GM12891 (cell line): ENCODE results near the gene POSTN.

Experiments
- DNase-seq: peaks from one replicate; pipeline ENCODE4 v3.0.0; 2011; ENCODE audit warnings: low spot score; ENCODE audit not compliant: insufficient read length
- FAIRE-seq: peaks from 2 replicates; lab custom pipeline; 2011; peaks lifted over from hg19 to GRCh38; lab: Jason Lieb, UNC
- PAX5 ChIP-seq: IDR thresholded peaks from 2 replicates; pipeline ENCODE4 v1.6.1; 2011; ENCODE audit warnings: low read length, moderate library complexity, mild to moderate bottlenecking; ENCODE audit not compliant: insufficient read depth, severe bottlenecking
- POLR2A ChIP-seq: IDR thresholded peaks from 2 replicates; pipeline ENCODE4 v1.6.1; 2011; ENCODE audit warnings: low read depth, low read length, control low read depth
- POLR2AphosphoS5 ChIP-seq: IDR thresholded peaks from 2 replicates; pipeline ENCODE4 v1.6.1; 2011; ENCODE audit warnings: low read depth, low read length, control low read depth
- POU2F2 ChIP-seq: IDR thresholded peaks from 2 replicates; pipeline ENCODE4 v1.6.1; 2011; ENCODE audit warnings: low read depth, mild to moderate bottlenecking, control low read depth, low read length, moderate library complexity
- SPI1 ChIP-seq: IDR thresholded peaks from 2 replicates; pipeline ENCODE4 v1.6.1; 2011; ENCODE audit warnings: low read depth, low read length, control low read depth
- TAF1 ChIP-seq: IDR thresholded peaks from 2 replicates; pipeline ENCODE4 v1.6.1; 2011; ENCODE audit warnings: low read depth, low read length, control low read depth

POSTN gene

DNA sequence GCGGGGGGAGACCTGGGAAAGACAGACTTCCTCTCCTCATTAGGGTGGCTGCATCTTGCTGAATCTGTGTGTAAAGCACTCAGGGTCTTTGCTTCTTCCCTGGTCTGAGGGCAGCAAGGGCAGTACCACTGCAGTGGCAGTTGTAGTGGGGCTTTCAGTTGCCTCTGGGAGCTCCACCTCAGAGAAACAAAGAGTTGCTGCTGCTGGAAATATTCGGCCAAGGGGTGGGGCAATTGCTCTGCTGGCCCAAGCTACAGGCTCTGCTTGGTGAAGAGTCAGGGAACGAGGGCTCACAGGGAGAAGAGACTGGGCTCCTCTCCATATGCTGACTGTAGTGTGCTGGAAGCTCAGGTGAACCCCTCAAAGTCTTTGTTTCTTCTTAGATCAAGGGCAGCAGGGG, 52.5 kb downstream of the POSTN start:
- DNase-seq (no peak), FAIRE-seq (no peak)
- TF ChIP-seq PAX5: no peak
- no peak for TF ChIP-seq TAF1
- no peak for TF ChIP-seq POU2F2
- TF ChIP-seq SPI1: no peak
- no peak for TF ChIP-seq POLR2A
- no peak for TF ChIP-seq POLR2AphosphoS5

DNA sequence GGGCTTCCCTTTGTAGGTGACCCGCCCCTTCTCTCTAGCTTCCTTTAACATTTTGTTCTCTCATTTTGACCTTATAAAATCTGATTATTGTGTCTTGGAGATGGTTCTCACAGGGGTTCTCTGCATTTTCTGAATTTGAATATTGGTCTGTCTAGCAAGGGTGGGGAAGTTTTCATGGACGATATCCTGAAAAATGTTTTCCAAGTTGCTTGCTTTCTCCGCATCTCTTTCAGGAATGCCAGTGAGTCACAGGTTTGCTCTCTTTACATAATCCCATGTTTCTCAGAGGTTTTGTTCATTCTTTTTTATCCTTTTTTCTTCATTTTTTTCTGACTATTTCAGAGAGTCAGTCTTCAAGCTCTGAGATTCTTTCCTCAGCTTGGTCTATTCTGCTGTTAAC, 53.6 kb downstream of the POSTN start:
- DNase-seq (no peak), FAIRE-seq (no peak)
- TF ChIP-seq PAX5 (no peak), POLR2AphosphoS5 (no peak), POLR2A (no peak), TAF1 (no peak)

DNA sequence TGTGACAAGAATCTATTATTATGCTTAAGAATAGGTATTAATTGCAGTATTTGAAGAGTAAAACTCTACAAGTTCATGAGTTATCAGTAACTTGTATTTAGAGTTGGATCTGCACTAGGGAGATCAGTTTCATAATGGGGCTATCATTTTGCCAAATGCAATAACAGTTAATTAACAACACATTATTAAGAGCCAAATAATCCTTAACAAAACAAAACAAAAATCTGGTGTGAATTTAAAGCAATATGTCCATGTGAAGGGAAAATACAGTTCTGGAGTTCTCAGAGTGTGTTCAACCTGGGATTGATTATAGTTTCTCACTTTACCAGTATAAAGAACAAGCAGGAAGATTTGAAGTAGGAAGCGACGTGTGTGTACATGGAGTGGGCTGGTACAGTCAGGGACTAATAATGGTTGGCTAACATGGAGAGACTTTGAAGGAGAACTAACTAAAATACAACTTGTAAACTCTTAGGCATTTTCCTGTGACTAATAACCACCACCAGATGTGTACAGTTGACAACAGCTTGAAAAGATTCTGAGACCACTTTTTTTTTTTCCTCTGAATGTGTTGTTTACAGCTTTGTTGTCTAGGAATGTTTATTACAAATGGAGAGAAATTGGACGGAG, 58.5 kb downstream of the POSTN start:
- TF ChIP-seq PAX5: no peak
- no peak for TF ChIP-seq POLR2AphosphoS5
- TF ChIP-seq SPI1: no peak
- DNase-seq: no peak
- FAIRE-seq: no peak

DNA sequence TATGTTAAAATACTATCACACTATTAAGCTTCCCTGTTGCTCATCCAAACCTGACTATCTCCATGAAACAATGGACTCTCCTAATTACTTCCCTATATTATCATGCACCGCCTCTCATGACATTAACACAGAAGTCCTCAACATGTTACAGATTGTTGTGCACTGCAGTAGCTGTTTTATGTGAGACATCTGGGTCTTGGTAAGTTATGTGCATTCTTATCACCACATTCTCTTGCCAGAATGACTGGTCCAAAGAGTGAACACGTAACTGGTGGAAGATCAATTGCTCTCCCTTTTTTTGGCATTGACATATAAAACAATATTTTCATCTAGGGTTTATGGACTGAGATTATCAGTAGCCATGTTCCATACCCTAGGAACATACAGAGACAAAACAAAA, 59.4 kb downstream of the POSTN start:
- no peak for TF ChIP-seq POU2F2
- TF ChIP-seq TAF1: no peak
- no peak for TF ChIP-seq SPI1
- no peak for TF ChIP-seq POLR2AphosphoS5
- TF ChIP-seq PAX5: no peak
- no peak for TF ChIP-seq POLR2A
- FAIRE-seq (no peak), DNase-seq (no peak)

DNA sequence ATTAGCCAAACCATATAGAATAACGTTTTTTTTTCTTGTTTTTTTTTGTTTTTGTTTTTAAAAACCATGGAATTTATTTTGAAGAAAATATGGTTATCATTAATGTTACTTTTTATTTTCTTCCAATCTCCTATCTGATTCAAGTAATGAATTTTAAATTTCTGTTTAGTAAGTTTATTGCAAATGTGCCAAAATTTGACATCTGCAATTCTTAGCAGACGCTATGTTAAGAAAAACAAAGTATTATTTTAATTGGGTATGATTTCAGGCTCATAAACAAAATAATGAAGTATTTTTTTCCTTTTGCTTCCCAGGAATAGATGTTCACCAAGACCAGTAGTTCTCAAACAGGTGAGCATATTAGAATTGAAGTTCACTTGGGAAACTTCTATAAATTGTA, 63.1 kb downstream of the POSTN start:
- TF ChIP-seq POLR2A (no peak), POU2F2 (no peak), SPI1 (no peak), TAF1 (no peak), POLR2AphosphoS5 (no peak), PAX5 (no peak)
- no peak for DNase-seq
- FAIRE-seq: no peak

DNA sequence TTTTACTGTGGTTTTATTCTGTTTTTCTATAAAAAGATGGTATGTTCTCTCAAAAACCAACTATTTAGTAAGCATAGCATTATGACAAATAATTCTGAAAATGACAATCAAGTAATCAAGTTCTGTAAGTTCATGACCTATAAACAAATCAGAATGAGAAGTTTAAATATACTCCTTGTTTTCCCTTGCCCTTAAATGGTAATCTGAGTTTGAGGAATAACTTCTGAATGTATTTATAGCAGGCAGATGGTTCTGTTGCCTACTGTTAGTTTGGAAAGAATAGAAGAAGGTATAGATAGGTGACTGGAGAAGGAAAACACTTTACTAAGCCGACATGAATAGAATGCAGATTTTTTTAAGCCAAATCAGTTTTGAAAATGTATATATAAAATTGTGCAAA, 63.9 kb downstream of the POSTN start:
- no peak for DNase-seq
- no peak for FAIRE-seq
- no peak for TF ChIP-seq SPI1

DNA sequence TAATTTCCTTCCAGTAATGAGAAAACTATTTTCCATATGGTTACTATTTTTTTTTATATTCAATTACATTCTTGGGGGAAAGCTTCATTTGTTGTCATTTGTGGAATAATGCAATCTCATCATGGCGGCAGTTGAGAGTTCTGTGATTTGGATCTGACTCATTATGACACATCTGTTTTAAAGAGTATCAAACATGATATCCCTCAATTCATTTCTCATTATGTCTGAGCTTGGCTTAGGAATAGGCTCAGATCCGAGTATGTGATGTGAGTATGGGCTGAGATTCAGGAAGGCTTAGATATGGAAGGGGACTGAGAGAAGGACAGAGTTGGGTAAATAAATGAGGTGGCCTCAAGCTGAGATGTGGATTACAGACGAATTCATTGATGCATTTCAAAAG, 64.4 kb downstream of the POSTN start:
- DNase-seq: no peak
- FAIRE-seq: no peak
- no peak for TF ChIP-seq POLR2AphosphoS5
- no peak for TF ChIP-seq TAF1
- TF ChIP-seq POU2F2: no peak

DNA sequence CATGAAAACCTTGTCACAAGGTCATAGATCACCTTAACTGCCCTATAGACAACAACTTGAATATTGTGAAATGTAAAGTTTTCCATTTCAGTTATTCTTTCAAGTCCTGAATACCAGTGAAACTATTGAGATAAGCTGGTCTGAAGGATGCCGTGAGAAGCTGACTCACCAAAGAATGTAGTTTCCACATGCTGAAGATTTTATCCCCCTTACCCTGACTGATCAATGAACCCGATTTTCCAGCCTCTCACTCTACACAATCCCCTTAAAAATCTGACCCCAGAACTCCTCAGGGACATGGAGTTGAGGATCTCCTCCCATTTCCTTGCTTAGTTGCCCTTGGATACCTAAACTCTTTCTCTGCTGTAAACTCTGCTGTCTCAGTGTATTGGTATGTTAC, 67.5 kb downstream of the POSTN start:
- no peak for FAIRE-seq
- no peak for TF ChIP-seq TAF1
- no peak for TF ChIP-seq POU2F2
- no peak for DNase-seq

DNA sequence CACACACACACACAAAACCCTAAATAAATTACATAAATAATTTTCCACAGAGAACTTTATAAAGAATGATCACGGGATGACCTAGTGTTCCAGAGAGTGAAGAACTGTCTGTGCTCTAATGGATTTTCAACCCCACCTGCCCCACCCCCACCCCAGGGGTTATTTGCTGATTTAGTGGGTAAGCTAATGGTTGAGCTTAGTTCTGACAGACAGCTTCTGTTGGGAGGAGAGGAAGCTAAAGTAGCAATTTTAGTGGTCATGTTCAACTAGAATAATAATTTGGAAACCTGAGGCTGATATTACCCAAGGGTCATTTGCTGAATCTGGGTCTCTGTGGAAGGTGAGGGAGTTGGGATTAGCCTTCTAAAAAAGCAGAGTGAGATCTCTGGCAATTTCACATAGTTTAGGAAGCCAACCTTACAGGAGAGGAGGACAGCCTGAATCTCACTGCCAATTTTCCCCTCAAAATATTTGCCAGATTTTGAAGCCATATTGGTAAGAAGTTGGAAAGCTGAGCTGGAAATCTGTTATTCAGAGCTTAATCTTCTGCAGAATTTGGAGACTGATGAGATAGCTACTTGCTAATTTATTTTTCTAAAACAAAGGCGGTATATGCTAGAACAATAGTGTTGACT, 68.7 kb downstream of the POSTN start:
- no peak for FAIRE-seq
- no peak for DNase-seq
- no peak for TF ChIP-seq POLR2AphosphoS5
- no peak for TF ChIP-seq PAX5
- no peak for TF ChIP-seq SPI1
- no peak for TF ChIP-seq TAF1
- TF ChIP-seq POLR2A: no peak
- no peak for TF ChIP-seq POU2F2

DNA sequence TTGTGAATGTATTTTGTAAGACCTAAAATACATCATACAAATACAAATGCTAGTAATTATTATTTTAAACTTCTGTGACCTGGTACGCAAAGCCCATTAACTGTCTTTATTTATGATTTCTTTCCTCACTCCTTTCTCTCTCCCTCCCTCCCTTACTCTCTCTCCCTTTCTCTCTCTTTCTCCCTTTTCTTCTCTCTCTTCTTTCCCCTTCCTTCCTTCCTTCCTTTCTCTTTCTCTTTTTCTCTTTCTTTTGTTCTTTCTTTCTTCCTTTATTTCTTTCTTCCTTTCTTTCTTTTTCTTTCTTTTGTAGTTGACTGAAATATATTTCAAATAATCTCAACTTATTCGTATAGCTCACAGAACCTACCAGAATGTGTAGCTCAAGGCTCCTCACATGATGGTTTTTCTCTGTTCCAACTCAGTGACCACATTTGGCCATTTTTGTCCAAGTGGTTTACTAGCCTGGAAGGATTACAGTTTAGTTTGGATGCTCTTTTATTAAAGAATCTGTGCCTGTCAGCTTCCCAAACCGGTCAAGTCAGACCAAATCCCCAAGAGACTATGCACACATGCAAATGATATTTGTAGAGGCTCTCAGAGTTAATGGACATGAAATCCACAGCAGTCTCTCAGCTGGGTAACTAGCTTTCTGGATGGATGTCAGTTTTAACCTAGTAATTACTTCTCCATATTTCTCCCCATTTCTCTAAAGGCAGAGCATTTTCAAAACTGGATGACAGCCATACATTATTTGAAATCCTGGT, 71.7 kb downstream of the POSTN start:
- FAIRE-seq (no peak), DNase-seq (no peak)
- TF ChIP-seq PAX5 (no peak), POU2F2 (no peak), POLR2AphosphoS5 (no peak), TAF1 (no peak), SPI1 (no peak), POLR2A (no peak)

DNA sequence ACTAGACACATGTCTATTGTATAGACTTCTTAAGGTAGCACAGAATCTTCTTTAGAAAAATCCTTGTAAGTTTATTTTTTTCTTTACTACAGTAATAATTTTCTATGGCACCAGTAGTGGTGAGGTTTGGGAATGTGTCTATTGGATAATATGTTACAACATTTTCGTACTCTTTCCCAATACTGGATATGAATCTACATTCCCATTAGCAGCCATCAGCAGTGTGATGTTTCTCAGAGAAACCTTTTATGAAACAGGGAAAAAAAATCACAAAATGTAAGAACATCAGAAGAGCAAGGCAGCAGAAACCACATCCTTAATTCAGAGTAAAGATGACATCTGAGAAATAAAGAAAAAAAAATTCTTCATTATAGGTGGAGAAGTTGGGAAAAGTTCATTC, 83.3 kb downstream of the POSTN start:
- TF ChIP-seq SPI1: no peak
- no peak for TF ChIP-seq TAF1
- TF ChIP-seq PAX5: no peak
- no peak for TF ChIP-seq POLR2AphosphoS5
- TF ChIP-seq POU2F2: no peak
- no peak for TF ChIP-seq POLR2A
- DNase-seq (no peak), FAIRE-seq (no peak)
